HepG2 (cell line): ENCODE data around the gene PDE4D. TPM values are rescaled to one million over a fixed set of nuclear protein-coding genes. Genes with fewer than 3 reads are reported as not detected.

Source experiments
- ATAC-seq: fragments of 200-7000 bp; cut with Tn5 transposase; 3 replicates; pipeline ENCODE4 v1.9.1; 2020; ENCODE audit warnings: mild to moderate bottlenecking, moderate library complexity
- BruUV-seq: library from RNA; stranded (reverse); fragments of 400-500 nt; replicated peaks from 2 replicates; lab custom pipeline; 2021; lab: Mats Ljungman, UMichigan
- CTCF ChIA-PET: fragments of 300-600 bp; formaldehyde crosslinking; extraction: SDS; loops from one replicate; lab custom pipeline; 2021; ENCODE audit warnings: low total read pairs, inconsistent platforms, low intra/inter-chr PET ratio; lab: Yijun Ruan, JAX
- POLR2A ChIA-PET: fragments of 350-600 bp; sonication (Branson Sonifier 250); formaldehyde crosslinking; loops from one replicate; lab custom pipeline; 2020; ENCODE audit warnings: antibody characterized with exemption, inconsistent platforms; lab: Yijun Ruan, JAX
- DNase-seq: peaks from one replicate; pipeline ENCODE4 v3.0.0-alpha.2; 2015; ENCODE audit warnings: low spot score
- FAIRE-seq: peaks from 3 replicates; lab custom pipeline; 2011; peaks lifted over from hg19 to GRCh38; lab: Jason Lieb, UNC
- H2AFZ ChIP-seq: one replicate; pipeline ENCODE4 v1.6.1; 2011; ENCODE audit warnings: low read length, inconsistent platforms
- H3K27ac ChIP-seq: fragments of 300-600 bp; 3 replicates; pipeline ENCODE4 v1.8.0; 2011; ENCODE audit warnings: mixed run types, mild to moderate bottlenecking, mixed read lengths, low read length, inconsistent platforms; ENCODE audit not compliant: insufficient read depth; ENCODE audit errors: extremely low read length
- H3K27me3 ChIP-seq, 2 experiments: fragments of 200-600 bp in 1 of 2; 2 replicates in 1 of 2; 3 replicates in 1 of 2; pipeline versions ENCODE4 v1.6.0 to v1.8.0; 2011; ENCODE audit warnings: low read length in 2 of 2, mild to moderate bottlenecking in 2 of 2, moderate library complexity in 2 of 2, inconsistent platforms in 1 of 2; ENCODE audit not compliant: insufficient read depth in 2 of 2, control insufficient read depth in 1 of 2
- H3K36me3 ChIP-seq, 2 experiments: fragments of 200-600 bp in 1 of 2; replicated peaks in 1 of 2; 2 replicates in 1 of 2; 3 replicates in 1 of 2; pipeline versions ENCODE4 v1.5.1 to v1.8.0; 2011; ENCODE audit warnings: low read length in 2 of 2, inconsistent platforms in 1 of 2; ENCODE audit not compliant: insufficient read depth in 2 of 2, control insufficient read depth in 1 of 2
- H3K4me1 ChIP-seq: 2 replicates; pipeline ENCODE4 v1.5.1; 2012; ENCODE audit warnings: low read length, inconsistent platforms; ENCODE audit not compliant: insufficient read depth
- H3K4me2 ChIP-seq: 2 replicates; pipeline ENCODE4 v1.6.0; 2011; ENCODE audit warnings: low read depth, low read length, inconsistent platforms
- H3K4me3 ChIP-seq, 3 experiments: fragments of 200-600 bp in 1 of 3; sonication (generic), shearing (Covaris generic) in 1 of 3; replicated peaks in 1 of 3; 2 replicates each; pipeline ENCODE4 v1.5.1; 2011 to 2016; ENCODE audit warnings: low read length in 3 of 3, inconsistent platforms in 2 of 3, low read depth in 2 of 3, mild to moderate bottlenecking in 2 of 3, control low read depth in 1 of 3, mixed read lengths in 1 of 3; ENCODE audit not compliant: insufficient read depth in 1 of 3
- H3K79me2 ChIP-seq: one replicate; pipeline ENCODE4 v1.6.1; 2011; ENCODE audit warnings: low read length, inconsistent platforms; ENCODE audit not compliant: insufficient read depth
- H3K9ac ChIP-seq: 2 replicates; pipeline ENCODE4 v1.6.0; 2011; ENCODE audit warnings: mild to moderate bottlenecking, low read depth, low read length, inconsistent platforms; ENCODE audit not compliant: insufficient read depth
- H3K9me3 ChIP-seq: 2 replicates; pipeline ENCODE4 v1.5.1; 2012; ENCODE audit warnings: mild to moderate bottlenecking, low read length
- H4K20me1 ChIP-seq: 2 replicates; pipeline ENCODE4 v1.6.0; 2011; ENCODE audit warnings: inconsistent platforms, mild to moderate bottlenecking, low read length, moderate library complexity; ENCODE audit not compliant: insufficient read depth
- CENPT ChIP-seq: sonication (generic); formaldehyde crosslinking; IDR thresholded peaks from 2 replicates; pipeline ENCODE4 v1.8.0; 2022; ENCODE audit warnings: low read depth, mild to moderate bottlenecking, moderate library complexity, missing genetic modification reagents
- GZF1 ChIP-seq: sonication (generic); formaldehyde crosslinking; IDR thresholded peaks from 2 replicates; pipeline ENCODE4 v1.5.1; 2020; ENCODE audit warnings: mild to moderate bottlenecking, missing genetic modification reagents
- HOXA9 ChIP-seq: sonication (generic); formaldehyde crosslinking; IDR thresholded peaks from 2 replicates; pipeline ENCODE4 v1.8.1; 2022; ENCODE audit warnings: missing genetic modification reagents, mild to moderate bottlenecking, moderate library complexity, borderline replicate concordance
- YY1 ChIP-seq: IDR thresholded peaks from 2 replicates; pipeline ENCODE4 v1.6.1; 2011; ENCODE audit warnings: low read length, low read depth, moderate library complexity, mild to moderate bottlenecking; ENCODE audit not compliant: insufficient read depth, insufficient replicate concordance
- ZNF773 ChIP-seq: sonication (generic); formaldehyde crosslinking; IDR thresholded peaks from 2 replicates; pipeline ENCODE4 v1.4.0; 2020; ENCODE audit warnings: missing genetic modification reagents, borderline replicate concordance
- WGBS: methylation state at CpG from one replicate; pipeline ENCODE4 v1.1.6; 2017; ENCODE audit warnings: low lambda C conversion rate; 5-methylcytosine and 5-hydroxymethylcytosine counted together
- in situ Hi-C: cut with HindIII; loops from 2 replicates; pipeline ENCODE4 v1.10.0; 2017; ENCODE audit warnings: low pct_unique_long_range_greater_than_20kb; ENCODE audit not compliant: extremely low pct_ligation_motif_present
- intact Hi-C: fragments of 100-400 bp; cut with micrococcal nuclease; formaldehyde crosslinking; loops from one replicate; pipeline ENCODE4 v1.10.0; 2022; ENCODE audit not compliant: unreplicated experiment
- polyA plus RNA-seq, 8 experiments: library from polyadenylated mRNA; depleted of rRNA in 3 of 8; stranded (reverse) in 7 of 8; unstranded in 1 of 8; fragments of >200 nt; fragmentation: Illumina TruSeq in 4 of 8; extraction: Trizol in 4 of 8; gene quantifications; 2 replicates each; pipeline versions ENCODE4 v1.2.1 to v1.2.3, GENCODE V29; 2011 to 2016; ENCODE audit warnings: low read depth in 4 of 8, missing spikeins in 1 of 8, mixed read lengths in 1 of 8; ENCODE audit not compliant: insufficient read depth in 1 of 8
- total RNA-seq, 5 experiments: library from RNA; depleted of rRNA; stranded (reverse); fragments of >200 nt; fragmentation: Illumina TruSeq; extraction: Trizol; gene quantifications; 2 replicates each; pipeline ENCODE4 v1.2.3, GENCODE V29; 2016; ENCODE audit warnings: low read depth in 1 of 5
- TF ChIP-seq, protein P1 (sequence below): sonication (generic); formaldehyde crosslinking; IDR thresholded peaks from 2 replicates; pipeline ENCODE4 v1.8.1; 2023; ENCODE audit warnings: mild to moderate bottlenecking, moderate library complexity, missing genetic modification reagents
- TF ChIP-seq, protein P2 (sequence below): conservative IDR thresholded peaks from 2 replicates; pipeline ENCODE4 v1.6.1; 2018; ENCODE audit warnings: missing genetic modification reagents

Gene PDE4D
- total and polyA plus RNA-seq, 2 of the 13 experiments (the other 11 are each of a cell fraction or from before 2014, with no cell fraction given), result 7.0 to 12.2 TPM

DNA sequence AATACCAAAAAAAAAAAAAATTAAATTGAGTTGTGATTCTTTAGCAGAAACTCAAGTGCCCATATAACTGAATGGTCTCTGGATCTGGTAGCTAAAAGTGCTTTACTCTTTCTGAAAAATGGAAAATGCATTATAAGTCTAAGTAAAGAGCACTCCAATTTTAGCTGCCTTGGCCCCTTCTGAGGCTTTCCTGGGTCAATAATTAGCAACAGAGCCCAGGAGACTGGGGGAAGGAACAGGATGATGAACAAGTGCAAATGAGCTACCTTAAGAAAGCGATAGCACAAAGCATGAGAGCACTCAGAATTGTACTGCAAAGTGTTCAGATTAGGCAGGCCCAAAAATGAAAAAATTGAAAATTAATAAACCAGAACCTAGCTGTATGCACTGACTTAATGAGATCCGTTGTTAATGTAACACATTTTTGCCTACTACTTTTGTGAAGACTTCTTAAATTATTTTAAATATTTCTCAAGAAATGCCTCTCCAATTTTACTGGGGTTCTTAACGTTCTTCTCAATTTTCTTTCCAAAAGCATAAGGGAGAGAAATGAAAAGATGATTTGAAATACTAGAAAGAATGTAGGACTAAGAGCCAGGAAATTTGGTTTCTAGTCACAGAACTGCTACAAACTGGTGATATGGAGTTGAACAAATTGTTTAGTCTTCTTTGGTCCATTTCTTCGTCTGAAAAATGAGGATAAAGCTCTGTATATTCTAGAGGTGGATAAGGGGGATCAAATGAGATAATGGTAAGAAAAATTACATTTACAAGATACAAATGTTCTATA is 566.1 kb downstream of the PDE4D start:
- Histone ChIP-seq H3K9ac (no peak overlapping the region), H3K27ac (no peak overlapping the region), H3K4me1 (peaks cover 12% of the 10 kb centered on the region), H3K27me3 (no peaks in the 10 kb centered on the region), H3K4me3 (no peak overlapping the region), H3K79me2 (no peaks in the 10 kb centered on the region), H3K36me3 (no peaks in the 10 kb centered on the region), H4K20me1 (no peaks in the 10 kb centered on the region), H3K4me2 (no peak overlapping the region), H3K9me3 (no peaks in the 10 kb centered on the region), H2AFZ (no peak overlapping the region)
- in situ Hi-C loops, result no loop called here
- intact Hi-C loops, result no loop called here
- POLR2A ChIA-PET, result no interaction called here
- no peak for ATAC-seq
- 41% methylated on average over 4 of the region's 4 CpGs for WGBS
- no TSS peak for BruUV-seq
- FAIRE-seq, result no peak
- DNase-seq, result no peak
- CTCF ChIA-PET, result no interaction called here
- TF ChIP-seq ZNF773 (no peak), GZF1 (CRISPR knock-in tag) (no peak), CENPT (CRISPR knock-in tag) (no peak), HOXA9 (CRISPR knock-in tag) (no peak), YY1 (no peak)
- TF ChIP-seq, protein P1, sequence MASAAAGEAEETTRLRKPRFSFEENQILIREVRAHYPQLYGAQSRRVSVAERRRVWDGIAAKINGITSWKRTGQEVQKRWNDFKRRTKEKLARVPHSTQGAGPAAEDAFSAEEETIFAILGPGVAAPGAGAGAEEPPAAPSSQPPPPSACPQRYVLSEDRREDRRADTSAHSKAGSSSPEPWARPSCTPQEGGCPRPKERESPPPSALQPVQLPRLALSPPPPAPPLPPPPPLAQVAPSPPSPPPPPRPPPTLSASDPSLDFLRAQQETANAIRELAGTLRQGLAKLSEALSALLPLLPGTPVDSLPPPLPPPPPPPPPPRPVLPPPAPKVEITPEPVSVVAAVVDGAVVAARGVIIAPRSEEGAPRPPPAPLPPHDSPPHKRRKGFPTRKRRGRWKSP (CRISPR knock-in tag), result no peak
- TF ChIP-seq, protein P2, sequence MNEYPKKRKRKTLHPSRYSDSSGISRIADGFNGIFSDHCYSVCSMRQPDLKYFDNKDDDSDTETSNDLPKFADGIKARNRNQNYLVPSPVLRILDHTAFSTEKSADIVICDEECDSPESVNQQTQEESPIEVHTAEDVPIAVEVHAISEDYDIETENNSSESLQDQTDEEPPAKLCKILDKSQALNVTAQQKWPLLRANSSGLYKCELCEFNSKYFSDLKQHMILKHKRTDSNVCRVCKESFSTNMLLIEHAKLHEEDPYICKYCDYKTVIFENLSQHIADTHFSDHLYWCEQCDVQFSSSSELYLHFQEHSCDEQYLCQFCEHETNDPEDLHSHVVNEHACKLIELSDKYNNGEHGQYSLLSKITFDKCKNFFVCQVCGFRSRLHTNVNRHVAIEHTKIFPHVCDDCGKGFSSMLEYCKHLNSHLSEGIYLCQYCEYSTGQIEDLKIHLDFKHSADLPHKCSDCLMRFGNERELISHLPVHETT (CRISPR knock-in tag), result no peak
